HT1080 (cell line): Measurements from ENCODE around the gene C11orf52. TPM values are rescaled to one million over a fixed set of nuclear protein-coding genes. Genes with fewer than 3 reads are reported as not detected.
A peak's percentile ranks its signal among the peaks of the same experiment; 100 is the strongest.
"Not testable (repeated sequence)": the region's sequence is repeated elsewhere in the genome, so short reads cannot be mapped to it uniquely, and the experiment has no call there.

ENCODE experiments used
- DNase-seq: peaks from one replicate; pipeline ENCODE4 v3.0.0-alpha.2; 2015; ENCODE audit warnings: low read depth
- total RNA-seq: library from RNA; depleted of rRNA; stranded (reverse); fragments of >200 nt; shearing (Covaris generic); gene quantifications from 2 replicates; pipeline ENCODE4 v1.2.3, GENCODE V29; 2014

The C11orf52 gene
- total RNA-seq, 1 experiment from 2014 or later: not detected

GRCh38 chr11:111912535-111912934 is 6.2 kb upstream of the C11orf52 start, which contains the start of gene HSPB2:
TSS of gene HSPB2 (plus strand) at chr11:111912734. CDS start at chr11:111912830, 96 bp downstream.
- no peak for DNase-seq

GRCh38 chr11:111913031-111913861 is 5.5 kb upstream of the C11orf52 start:
- no peak for DNase-seq

- DNase-seq: peak; percentile 42
Measured at GRCh38 chr11:111913997-111914396, 4.7 kb upstream of the C11orf52 start.

- no peak for DNase-seq
Measured at GRCh38 chr11:111916768-111917167, 1.9 kb upstream of the C11orf52 start.

GRCh38 chr11:111917312-111917711 is 1.4 kb upstream of the C11orf52 start:
- DNase-seq: no peak

GRCh38 chr11:111917788-111918187 is 925 bp upstream of the C11orf52 start:
- no peak for DNase-seq

GRCh38 chr11:111920908-111921307 is 2.2 kb downstream of the C11orf52 start:
- no peak for DNase-seq

- DNase-seq: no peak
Measured at GRCh38 chr11:111921541-111922230, 3.0 kb downstream of the C11orf52 start.

GRCh38 chr11:111922803-111923202 is 4.1 kb downstream of the C11orf52 start:
- peak; percentile 35 for DNase-seq

GRCh38 chr11:111923351-111923788 is 4.7 kb downstream of the C11orf52 start:
- peak; percentile 6 for DNase-seq

GRCh38 chr11:111923951-111924350 is 5.2 kb downstream of the C11orf52 start:
- no peak for DNase-seq

- no peak for DNase-seq
Measured at GRCh38 chr11:111925953-111926352, 7.2 kb downstream of the C11orf52 start.

GRCh38 chr11:111926505-111927391 is 8.0 kb downstream of the C11orf52 start:
- DNase-seq: peak; percentile 93

- no peak for DNase-seq
Measured at GRCh38 chr11:111930472-111930871, 11.8 kb downstream of the C11orf52 start.

GRCh38 chr11:111932611-111932950 is 13.9 kb downstream of the C11orf52 start:
- DNase-seq: no peak

- DNase-seq: not testable (repeated sequence)
Measured at GRCh38 chr11:111933176-111933575, 14.5 kb downstream of the C11orf52 start.

GRCh38 chr11:111933872-111934271 is 15.2 kb downstream of the C11orf52 start:
- DNase-seq: no peak

- no peak for DNase-seq
Measured at GRCh38 chr11:111934306-111934705, 15.6 kb downstream of the C11orf52 start.

GRCh38 chr11:111935317-111936039 is 16.8 kb downstream of the C11orf52 start:
- no peak for DNase-seq

GRCh38 chr11:111936040-111936540 is 17.4 kb downstream of the C11orf52 start:
- no peak for DNase-seq

GRCh38 chr11:111937461-111937769 is 18.7 kb downstream of the C11orf52 start:
- no peak for DNase-seq
